ENCODE measurements around the gene MALT1. TPM values are rescaled to one million over a fixed set of nuclear protein-coding genes. Genes with fewer than 3 reads are reported as not detected.

MALT1 gene
- polyA plus RNA-seq, 3 donors, result 18.3 to 24.9 (median 23.8) TPM

GRCh38 chr18:58732471-58732870 lies 61.2 kb downstream of the MALT1 start:
- peaks cover 69 to 84% of the 10 kb centered on the region in 2 donors for H3K36me3 Mint-ChIP-seq

GRCh38 chr18:58733866-58734265 lies 62.6 kb downstream of the MALT1 start:
- no peak overlapping the region for H3K27ac Mint-ChIP-seq

More at GRCh38 chr18:58732471-58732870, 61.2 kb downstream of the MALT1 start:
- Histone ChIP-seq H4K20me1 (ENCODE audit: insufficient read depth, low read length) (no peaks in the 10 kb centered on the region), H2AFZ (ENCODE audit: insufficient read depth, low read depth, low read length, poor library complexity, severe bottlenecking) (no peak overlapping the region), H3K27ac (ENCODE audit: low read depth in 1 of 2, low read length in 2 of 2) (no peak overlapping the region), H3K27me3 (ENCODE audit: control insufficient read depth in 2 of 2, insufficient read depth in 2 of 2, low read length in 2 of 2) (no peaks in the 10 kb centered on the region), H3K4me3 (replicated peaks in 1 of 3; ENCODE audit: low read depth in 2 of 3, low read length in 3 of 3) (no peak overlapping the region), H3K9me3 (replicated peaks in 1 of 2; ENCODE audit: control insufficient read depth in 1 of 2, insufficient read depth in 1 of 2, low read length in 2 of 2) (no peaks in the 10 kb centered on the region), H3K9ac (ENCODE audit: insufficient read depth, low read length, poor library complexity, severe bottlenecking) (no peak overlapping the region), H3K79me2 (ENCODE audit: insufficient read depth, low read length) (no peaks in the 10 kb centered on the region), H3K4me2 (replicated peaks; ENCODE audit: extremely low read depth, low read length, poor library complexity, severe bottlenecking) (no peak overlapping the region), H3K36me3 (replicated peaks in 1 of 2; ENCODE audit: control insufficient read depth in 1 of 2, insufficient read depth in 2 of 2, low read length in 2 of 2) (peaks cover 51 to 80% of the 10 kb centered on the region in 2 donors), H3K4me1 (ENCODE audit: control insufficient read depth in 1 of 2, insufficient read depth in 2 of 2, low read length in 2 of 2) (peaks cover 0 to 8% of the 10 kb centered on the region in 2 donors)
- TF ChIP-seq, protein P1, sequence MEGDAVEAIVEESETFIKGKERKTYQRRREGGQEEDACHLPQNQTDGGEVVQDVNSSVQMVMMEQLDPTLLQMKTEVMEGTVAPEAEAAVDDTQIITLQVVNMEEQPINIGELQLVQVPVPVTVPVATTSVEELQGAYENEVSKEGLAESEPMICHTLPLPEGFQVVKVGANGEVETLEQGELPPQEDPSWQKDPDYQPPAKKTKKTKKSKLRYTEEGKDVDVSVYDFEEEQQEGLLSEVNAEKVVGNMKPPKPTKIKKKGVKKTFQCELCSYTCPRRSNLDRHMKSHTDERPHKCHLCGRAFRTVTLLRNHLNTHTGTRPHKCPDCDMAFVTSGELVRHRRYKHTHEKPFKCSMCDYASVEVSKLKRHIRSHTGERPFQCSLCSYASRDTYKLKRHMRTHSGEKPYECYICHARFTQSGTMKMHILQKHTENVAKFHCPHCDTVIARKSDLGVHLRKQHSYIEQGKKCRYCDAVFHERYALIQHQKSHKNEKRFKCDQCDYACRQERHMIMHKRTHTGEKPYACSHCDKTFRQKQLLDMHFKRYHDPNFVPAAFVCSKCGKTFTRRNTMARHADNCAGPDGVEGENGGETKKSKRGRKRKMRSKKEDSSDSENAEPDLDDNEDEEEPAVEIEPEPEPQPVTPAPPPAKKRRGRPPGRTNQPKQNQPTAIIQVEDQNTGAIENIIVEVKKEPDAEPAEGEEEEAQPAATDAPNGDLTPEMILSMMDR (IDR thresholded peaks at IDR 0.05), result no peak
- Mint-ChIP-seq H3K27ac (no peak overlapping the region), H3K9me3 (peaks cover 0 to 2% (median 0%) of the 10 kb centered on the region in 7 donors), H3K4me3 (no peak overlapping the region), H3K27me3 (ENCODE audit: low read depth in 3 of 3) (peaks cover 0 to 2% (median 0%) of the 10 kb centered on the region in 3 donors), H3K4me1 (peaks cover 12% of the 10 kb centered on the region)
- DNase-seq, result no peak
- whole genome bisulfite sequencing (ENCODE audit: insufficient coverage), result no CpG with 5 or more reads among the region's 2 CpGs
- intact Hi-C loops (cut with micrococcal nuclease), result no loop called here

More at GRCh38 chr18:58733866-58734265, 62.6 kb downstream of the MALT1 start:
- Histone ChIP-seq H3K36me3 (replicated peaks in 1 of 2; ENCODE audit: control insufficient read depth in 1 of 2, insufficient read depth in 2 of 2, low read length in 2 of 2) (peaks cover 61 to 87% of the 10 kb centered on the region in 2 donors), H3K9me3 (replicated peaks in 1 of 2; ENCODE audit: control insufficient read depth in 1 of 2, insufficient read depth in 1 of 2, low read length in 2 of 2) (no peaks in the 10 kb centered on the region), H3K27me3 (ENCODE audit: control insufficient read depth in 2 of 2, insufficient read depth in 2 of 2, low read length in 2 of 2) (no peaks in the 10 kb centered on the region), H4K20me1 (ENCODE audit: insufficient read depth, low read length) (no peaks in the 10 kb centered on the region), H3K4me2 (replicated peaks; ENCODE audit: extremely low read depth, low read length, poor library complexity, severe bottlenecking) (no peak overlapping the region), H2AFZ (ENCODE audit: insufficient read depth, low read depth, low read length, poor library complexity, severe bottlenecking) (no peak overlapping the region), H3K4me1 (ENCODE audit: control insufficient read depth in 1 of 2, insufficient read depth in 2 of 2, low read length in 2 of 2) (peaks cover 0 to 8% of the 10 kb centered on the region in 2 donors), H3K27ac (ENCODE audit: low read depth in 1 of 2, low read length in 2 of 2) (no peak overlapping the region), H3K79me2 (ENCODE audit: insufficient read depth, low read length) (no peaks in the 10 kb centered on the region), H3K9ac (ENCODE audit: insufficient read depth, low read length, poor library complexity, severe bottlenecking) (no peak overlapping the region), H3K4me3 (replicated peaks in 1 of 3; ENCODE audit: low read depth in 2 of 3, low read length in 3 of 3) (no peak overlapping the region)
- peaks cover 0 to 2% (median 0%) of the 10 kb centered on the region in 3 donors for H3K27me3 Mint-ChIP-seq (ENCODE audit: low read depth in 3 of 3)
- WGBS (ENCODE audit: insufficient coverage), result 80% methylated on average over 1 of the region's 1 CpG
- peaks cover 0 to 2% (median 0%) of the 10 kb centered on the region in 7 donors for H3K9me3 Mint-ChIP-seq
- DNase-seq, result no peak
- H3K4me3 Mint-ChIP-seq, result no peak overlapping the region
- intact Hi-C loops (cut with micrococcal nuclease), result no loop called here
- TF ChIP-seq, protein P1 (IDR thresholded peaks at IDR 0.05), result no peak
- H3K36me3 Mint-ChIP-seq, result peaks cover 71 to 85% of the 10 kb centered on the region in 2 donors
- H3K4me1 Mint-ChIP-seq, result peaks cover 12% of the 10 kb centered on the region

Data from CD14-positive monocyte (primary cell).